ENCODE measurements around the gene AGPS. TPM values are rescaled to one million over a fixed set of nuclear protein-coding genes. Genes with fewer than 3 reads are reported as not detected.

The AGPS gene
- total and polyA plus RNA-seq, 2 donors (not counting 1 experiment from before 2014, with no cell fraction given): 2.2 to 25.5 TPM

GRCh38 chr2:177429688-177430325 is 37.2 kb downstream of the AGPS start:
- no peak overlapping the region for H3K9ac ChIP-seq (ENCODE audit: low read length)
- Mint-ChIP-seq H3K27me3 (no peaks in the 10 kb centered on the region), H3K9me3 (ENCODE audit: insufficient read depth) (peaks cover 33% of the 10 kb centered on the region), H3K27ac (no peak overlapping the region), H3K4me1 (peaks cover 7% of the 10 kb centered on the region), H3K4me3 (no peak overlapping the region)
- no peaks in the 10 kb centered on the region for H3K27me3 ChIP-seq (replicated peaks in 1 of 4; ENCODE audit: control extremely low read depth in 1 of 4, control insufficient read depth in 3 of 4, insufficient read depth in 4 of 4, low read length in 3 of 4)
- H3K79me2 ChIP-seq (ENCODE audit: control insufficient read depth, insufficient read depth, low read length): peaks cover 43% of the 10 kb centered on the region
- ChIA-PET POLR2A (no interaction called here), CTCF (no interaction called here)
- H3K4me1 ChIP-seq (ENCODE audit: control insufficient read depth in 2 of 2, insufficient read depth in 2 of 2, low read length in 2 of 2): no peaks in the 10 kb centered on the region
- no peak overlapping the region for H3K4me3 ChIP-seq (ENCODE audit: control extremely low read depth in 1 of 5, extremely low read depth in 1 of 5, insufficient read depth in 1 of 5, low read depth in 2 of 5, low read length in 4 of 5)
- TF ChIP-seq EZH2 (IDR thresholded peaks at IDR 0.05; ENCODE audit: borderline replicate concordance, insufficient read depth, low read depth, low read length, poor library complexity, severe bottlenecking) (no peak), CTCF (IDR thresholded peaks at IDR 0.05) (no peak)
- H3K27ac ChIP-seq (ENCODE audit: low read length in 2 of 2): no peak overlapping the region
- H4K20me1 ChIP-seq (ENCODE audit: control insufficient read depth, insufficient read depth, low read length, poor library complexity, severe bottlenecking): no peaks in the 10 kb centered on the region
- ATAC-seq (ENCODE audit: low read depth) (no peak), DNase-seq (no peak)
- H3K4me2 ChIP-seq (replicated peaks; ENCODE audit: low read depth, low read length, poor library complexity, severe bottlenecking): no peak overlapping the region
- H2AFZ ChIP-seq (ENCODE audit: insufficient read depth, low read depth, low read length, poor library complexity, severe bottlenecking): no peak overlapping the region
- H3K9me3 ChIP-seq (ENCODE audit: control extremely low read depth in 1 of 3, control insufficient read depth in 2 of 3, insufficient read depth in 1 of 3, low read length in 2 of 3): peaks cover 13 to 49% (median 21%) of the 10 kb centered on the region in 3 donors
- peaks cover 8 to 12% of the 10 kb centered on the region in 2 experiments for H3K36me3 ChIP-seq (replicated peaks in 1 of 2; ENCODE audit: control extremely low read depth in 1 of 2, control insufficient read depth in 1 of 2, extremely low read depth in 1 of 2, insufficient read depth in 2 of 2, low read length in 1 of 2)
- 100% methylated on average over 2 of the region's 2 CpGs for WGBS (ENCODE audit: insufficient coverage)
- intact Hi-C loops (cut with micrococcal nuclease): no loop called here

GRCh38 chr2:177430411-177430810 is 37.8 kb downstream of the AGPS start:
- H3K79me2 ChIP-seq (ENCODE audit: control insufficient read depth, insufficient read depth, low read length): peaks cover 43% of the 10 kb centered on the region
- CTCF ChIA-PET: no interaction called here
- peaks cover 13 to 49% (median 21%) of the 10 kb centered on the region in 3 donors for H3K9me3 ChIP-seq (ENCODE audit: control extremely low read depth in 1 of 3, control insufficient read depth in 2 of 3, insufficient read depth in 1 of 3, low read length in 2 of 3)

More at GRCh38 chr2:177430411-177430810, 37.8 kb downstream of the AGPS start:
- TF ChIP-seq CTCF (IDR thresholded peaks at IDR 0.05): no peak
- TF ChIP-seq EZH2 (IDR thresholded peaks at IDR 0.05; ENCODE audit: borderline replicate concordance, insufficient read depth, low read depth, low read length, poor library complexity, severe bottlenecking): no peak
- intact Hi-C loops (cut with micrococcal nuclease): no loop called here
- Histone ChIP-seq H3K27ac (ENCODE audit: low read length in 2 of 2) (no peak overlapping the region), H3K9ac (ENCODE audit: low read length) (no peak overlapping the region), H3K27me3 (replicated peaks in 1 of 4; ENCODE audit: control extremely low read depth in 1 of 4, control insufficient read depth in 3 of 4, insufficient read depth in 4 of 4, low read length in 3 of 4) (no peaks in the 10 kb centered on the region), H4K20me1 (ENCODE audit: control insufficient read depth, insufficient read depth, low read length, poor library complexity, severe bottlenecking) (no peaks in the 10 kb centered on the region), H3K4me3 (ENCODE audit: control extremely low read depth in 1 of 5, extremely low read depth in 1 of 5, insufficient read depth in 1 of 5, low read depth in 2 of 5, low read length in 4 of 5) (no peak overlapping the region), H3K4me1 (ENCODE audit: control insufficient read depth in 2 of 2, insufficient read depth in 2 of 2, low read length in 2 of 2) (no peaks in the 10 kb centered on the region), H3K4me2 (replicated peaks; ENCODE audit: low read depth, low read length, poor library complexity, severe bottlenecking) (no peak overlapping the region), H2AFZ (ENCODE audit: insufficient read depth, low read depth, low read length, poor library complexity, severe bottlenecking) (no peak overlapping the region), H3K36me3 (replicated peaks in 1 of 2; ENCODE audit: control extremely low read depth in 1 of 2, control insufficient read depth in 1 of 2, extremely low read depth in 1 of 2, insufficient read depth in 2 of 2, low read length in 1 of 2) (peaks cover 8 to 12% of the 10 kb centered on the region in 2 experiments)
- Mint-ChIP-seq H3K27me3 (no peaks in the 10 kb centered on the region), H3K9me3 (ENCODE audit: insufficient read depth) (peaks cover 33% of the 10 kb centered on the region), H3K4me3 (no peak overlapping the region), H3K4me1 (peaks cover 7% of the 10 kb centered on the region), H3K27ac (no peak overlapping the region)
- POLR2A ChIA-PET: no interaction called here
- WGBS (ENCODE audit: insufficient coverage): no CpG with 5 or more reads among the region's 4 CpGs
- ATAC-seq (ENCODE audit: low read depth): no peak
- DNase-seq: no peak

Measured in B cell (primary cell).